Sigmoid colon (tissue), 7 donors: ENCODE measurements around the gene ARHGAP15. TPM values are rescaled to one million over a fixed set of nuclear protein-coding genes. Genes with fewer than 3 reads are reported as not detected.

ENCODE experiments used
- DNase-seq: peaks from one replicate; pipeline ENCODE4 v3.0.0-alpha.2; 2019
- H3K27ac ChIP-seq, 4 donors: fragments of 200-600 bp; sonication (generic); one replicate each; pipeline ENCODE4 v1.5.1; 2016 to 2019; ENCODE audit warnings: mild to moderate bottlenecking in 1 of 4
- H3K27me3 ChIP-seq, 3 donors: fragments of 200-600 bp; sonication (generic); one replicate each; pipeline ENCODE4 v1.5.1; 2019; ENCODE audit warnings: mild to moderate bottlenecking in 1 of 3
- H3K36me3 ChIP-seq, 4 donors: fragments of 200-600 bp; sonication (generic); one replicate each; pipeline ENCODE4 v1.5.1; 2016 to 2019
- H3K4me1 ChIP-seq, 4 donors: fragments of 200-600 bp; sonication (generic); one replicate each; pipeline ENCODE4 v1.5.1; 2017 to 2019
- H3K4me3 ChIP-seq, 4 donors: fragments of 200-600 bp; sonication (generic); one replicate each; pipeline ENCODE4 v1.5.1; 2017 to 2019; ENCODE audit warnings: mild to moderate bottlenecking in 2 of 4, moderate library complexity in 1 of 4
- H3K9me3 ChIP-seq, 4 donors: fragments of 200-600 bp in 3 of 4; sonication (generic) in 3 of 4; one replicate each; pipeline versions ENCODE4 v1.5.1 to v1.6.1; 2013 to 2019
- EP300 ChIP-seq, 4 donors: sonication (generic); formaldehyde crosslinking; IDR thresholded peaks; one replicate each; pipeline ENCODE4 v1.6.1; 2017; ENCODE audit warnings: antibody characterized with exemption in 4 of 4
- POLR2A ChIP-seq, 2 donors: fragments of 450-650 bp; IDR thresholded peaks; one replicate each; pipeline ENCODE4 v1.6.1; 2016; ENCODE audit warnings: antibody characterized with exemption in 2 of 2, mild to moderate bottlenecking in 2 of 2, moderate library complexity in 2 of 2
- POLR2AphosphoS5 ChIP-seq, 4 donors: sonication (generic); formaldehyde crosslinking; IDR thresholded peaks; one replicate each; pipeline ENCODE4 v1.6.1; 2017; ENCODE audit warnings: antibody characterized with exemption in 4 of 4
- WGBS, 2 donors: extraction: QIAGEN DNeasy Blood & Tissue Kit; methylation state at CpG; one replicate each; pipeline ENCODE4 v1.1.7; 2013; 5-methylcytosine and 5-hydroxymethylcytosine counted together
- intact Hi-C: fragments of 100-400 bp; cut with DNase I; formaldehyde crosslinking; loops from one replicate; pipeline ENCODE4 v1.15.1; 2023
- polyA plus RNA-seq, 3 donors: library from polyadenylated mRNA; stranded (reverse); fragments of 200-250 nt; gene quantifications; one replicate each; pipeline ENCODE4 v1.2.3, GENCODE V29; 2013
- total RNA-seq, 4 donors: library from RNA; depleted of rRNA; stranded (reverse); fragments of >200 nt; gene quantifications; one replicate each; pipeline ENCODE4 v1.1.0, GENCODE V29; 2016
- TF ChIP-seq, protein P1 (sequence below), 4 experiments: fragments of 450-650 bp in 3 of 4; fragments of 200-600 bp in 1 of 4; IDR thresholded peaks; one replicate each; pipeline ENCODE4 v1.5.1; 2016 to 2019; ENCODE audit warnings: antibody characterized with exemption in 4 of 4, mild to moderate bottlenecking in 3 of 4, moderate library complexity in 2 of 4
- donor health status: healthy with polysubstance abuse.
- donor health status: Bipolar disorder and iron deficiency.
- donor health status: healthy.

ARHGAP15 gene
- total and polyA plus RNA-seq, 7 donors, result 3.7 to 16.4 (median 6.0) TPM

DNA sequence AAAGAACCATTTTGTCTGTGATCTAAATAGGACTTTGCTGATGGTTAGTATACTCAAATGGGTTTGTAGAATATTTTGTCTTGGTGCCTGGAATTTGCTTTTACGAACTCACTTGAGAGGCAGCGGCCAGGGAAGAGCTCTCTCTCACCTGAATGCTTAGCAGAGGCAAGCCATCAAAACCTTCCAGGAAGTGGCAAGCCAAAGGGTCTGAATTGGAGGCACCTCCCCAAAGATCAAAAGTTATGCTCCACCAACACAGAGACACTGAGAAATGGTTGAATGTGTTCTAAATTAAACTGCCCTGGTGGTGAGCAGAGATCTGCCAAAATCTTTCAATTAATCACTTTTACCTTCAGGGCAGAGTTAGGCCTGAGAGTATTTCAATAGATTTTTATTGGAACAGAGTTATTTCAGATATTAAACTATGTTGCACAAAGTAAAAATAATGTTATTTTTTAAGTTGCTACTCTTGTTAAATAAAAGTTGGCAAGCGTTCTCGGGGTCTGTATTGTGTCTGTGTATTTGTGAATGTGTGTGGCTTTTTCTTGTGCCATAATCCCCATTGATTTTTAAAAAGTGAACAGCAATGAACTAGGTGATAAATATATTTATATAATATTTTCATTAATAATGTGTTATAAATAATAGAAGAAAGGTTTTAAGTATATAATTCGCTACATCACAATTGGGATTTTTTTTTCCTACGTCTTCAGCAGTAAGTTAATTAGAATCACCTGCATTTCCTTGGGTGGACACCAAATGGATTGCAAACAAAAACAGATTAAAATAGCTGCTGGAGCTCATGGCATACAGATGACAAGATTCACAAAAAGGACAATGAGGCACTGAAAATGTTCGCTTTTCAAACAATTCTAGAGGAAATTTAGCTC is 416.1 kb downstream of the ARHGAP15 start:
- WGBS, 2 donors, result 81 to 87% methylated on average over 7 of the region's 7 CpGs
- no peak for TF ChIP-seq EP300 (IDR thresholded peaks at IDR 0.05)
- no peak for TF ChIP-seq POLR2AphosphoS5 (IDR thresholded peaks at IDR 0.05)
- TF ChIP-seq, protein P1, sequence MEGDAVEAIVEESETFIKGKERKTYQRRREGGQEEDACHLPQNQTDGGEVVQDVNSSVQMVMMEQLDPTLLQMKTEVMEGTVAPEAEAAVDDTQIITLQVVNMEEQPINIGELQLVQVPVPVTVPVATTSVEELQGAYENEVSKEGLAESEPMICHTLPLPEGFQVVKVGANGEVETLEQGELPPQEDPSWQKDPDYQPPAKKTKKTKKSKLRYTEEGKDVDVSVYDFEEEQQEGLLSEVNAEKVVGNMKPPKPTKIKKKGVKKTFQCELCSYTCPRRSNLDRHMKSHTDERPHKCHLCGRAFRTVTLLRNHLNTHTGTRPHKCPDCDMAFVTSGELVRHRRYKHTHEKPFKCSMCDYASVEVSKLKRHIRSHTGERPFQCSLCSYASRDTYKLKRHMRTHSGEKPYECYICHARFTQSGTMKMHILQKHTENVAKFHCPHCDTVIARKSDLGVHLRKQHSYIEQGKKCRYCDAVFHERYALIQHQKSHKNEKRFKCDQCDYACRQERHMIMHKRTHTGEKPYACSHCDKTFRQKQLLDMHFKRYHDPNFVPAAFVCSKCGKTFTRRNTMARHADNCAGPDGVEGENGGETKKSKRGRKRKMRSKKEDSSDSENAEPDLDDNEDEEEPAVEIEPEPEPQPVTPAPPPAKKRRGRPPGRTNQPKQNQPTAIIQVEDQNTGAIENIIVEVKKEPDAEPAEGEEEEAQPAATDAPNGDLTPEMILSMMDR (IDR thresholded peaks at IDR 0.05), result no peak
- TF ChIP-seq POLR2A (IDR thresholded peaks at IDR 0.05), result no peak
- Histone ChIP-seq H3K4me1 (no peaks in the 10 kb centered on the region), H3K27ac (no peak overlapping the region), H3K9me3 (no peaks in the 10 kb centered on the region), H3K4me3 (no peak overlapping the region), H3K27me3 (no peaks in the 10 kb centered on the region), H3K36me3 (no peaks in the 10 kb centered on the region)
- intact Hi-C loops, result no loop called here
- no peak for DNase-seq

DNA sequence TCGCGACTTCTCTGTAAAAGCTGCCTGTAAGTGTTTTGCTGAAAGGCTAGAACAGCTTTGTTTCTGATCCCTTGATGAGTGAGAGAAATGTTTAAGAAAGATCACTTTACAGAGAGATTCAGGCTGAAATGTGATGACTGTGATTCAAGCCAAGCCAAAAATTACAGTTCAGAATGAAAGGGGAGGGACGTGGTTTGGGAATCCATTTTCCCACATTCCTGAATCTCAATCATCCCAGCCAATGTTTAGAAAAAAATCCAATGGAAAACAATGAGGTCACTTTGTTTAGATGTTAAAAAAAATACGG is 416.7 kb downstream of the ARHGAP15 start:
- no peaks in the 10 kb centered on the region for H3K4me1 ChIP-seq
- no peak overlapping the region for H3K4me3 ChIP-seq
- TF ChIP-seq POLR2A (IDR thresholded peaks at IDR 0.05) (no peak), POLR2AphosphoS5 (IDR thresholded peaks at IDR 0.05) (no peak), EP300 (IDR thresholded peaks at IDR 0.05) (no peak)
- TF ChIP-seq, protein P1 (IDR thresholded peaks at IDR 0.05), result no peak
- DNase-seq, result no peak
- WGBS, 2 donors, result 68 to 81% methylated on average over 4 of the region's 4 CpGs
- no peaks in the 10 kb centered on the region for H3K27me3 ChIP-seq
- intact Hi-C loops, result no loop called here
- H3K36me3 ChIP-seq, result no peaks in the 10 kb centered on the region
- no peaks in the 10 kb centered on the region for H3K9me3 ChIP-seq
- H3K27ac ChIP-seq, result no peak overlapping the region

DNA sequence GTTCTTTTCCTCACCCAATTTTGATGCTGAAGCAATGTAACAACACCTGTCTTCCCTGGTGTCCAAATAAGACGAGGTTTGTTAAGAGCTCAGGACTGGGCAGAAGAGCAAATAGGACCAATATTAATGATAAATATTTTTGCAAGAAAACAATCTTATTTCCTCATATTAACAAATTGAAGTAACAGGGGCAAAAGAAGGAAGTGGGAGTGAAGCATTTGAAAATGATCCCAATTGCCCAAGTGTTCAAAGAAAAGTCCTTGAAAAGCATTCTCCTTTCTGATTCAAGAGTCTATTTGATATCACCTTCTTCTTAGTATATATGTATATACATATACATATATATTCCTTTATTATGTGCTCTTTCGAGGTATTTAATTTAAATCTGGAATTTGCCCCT is 418.8 kb downstream of the ARHGAP15 start:
- H3K27me3 ChIP-seq, result no peaks in the 10 kb centered on the region
- intact Hi-C loops, result no loop called here

DNA sequence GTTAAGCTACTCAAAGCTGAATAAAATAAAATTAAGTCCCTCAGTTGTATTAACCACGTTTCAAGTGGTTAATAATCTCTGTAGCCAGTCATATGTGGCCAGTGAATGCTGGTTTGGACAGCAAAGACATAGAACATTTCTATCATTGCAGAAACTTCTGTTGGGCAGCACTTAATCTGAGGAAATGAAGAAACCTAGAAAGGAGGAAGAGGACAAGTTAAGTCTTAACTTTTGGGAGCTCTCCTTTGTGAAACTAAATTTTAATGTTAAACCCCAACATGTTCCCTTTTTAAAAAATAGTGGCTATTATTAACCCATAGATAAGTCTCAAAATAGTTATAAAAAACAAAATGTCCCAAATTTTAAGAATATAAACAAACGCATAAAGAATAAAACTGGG is 421.3 kb downstream of the ARHGAP15 start:
- no peaks in the 10 kb centered on the region for H3K36me3 ChIP-seq
- WGBS, 2 donors, result 50 to 76% methylated on average over 2 of the region's 2 CpGs
- intact Hi-C loops, result no loop called here
- H3K27me3 ChIP-seq, result no peaks in the 10 kb centered on the region
- no peak overlapping the region for H3K4me3 ChIP-seq
- no peaks in the 10 kb centered on the region for H3K9me3 ChIP-seq
- no peak for DNase-seq
- no peaks in the 10 kb centered on the region for H3K4me1 ChIP-seq
- no peak for TF ChIP-seq POLR2A (IDR thresholded peaks at IDR 0.05)
- no peak for TF ChIP-seq POLR2AphosphoS5 (IDR thresholded peaks at IDR 0.05)
- TF ChIP-seq EP300 (IDR thresholded peaks at IDR 0.05), result no peak
- TF ChIP-seq, protein P1 (IDR thresholded peaks at IDR 0.05), result no peak
- no peak overlapping the region for H3K27ac ChIP-seq

More for the DNA sequence above, 418.8 kb downstream of the ARHGAP15 start:
- Histone ChIP-seq H3K9me3 (no peaks in the 10 kb centered on the region), H3K27ac (no peak overlapping the region), H3K36me3 (no peaks in the 10 kb centered on the region), H3K4me3 (no peak overlapping the region), H3K4me1 (no peaks in the 10 kb centered on the region)
- no peak for DNase-seq
- 37 to 69% methylated on average over 2 of the region's 2 CpGs for WGBS, 2 donors
- TF ChIP-seq POLR2A (IDR thresholded peaks at IDR 0.05), result no peak
- TF ChIP-seq, protein P1 (IDR thresholded peaks at IDR 0.05), result no peak
- no peak for TF ChIP-seq EP300 (IDR thresholded peaks at IDR 0.05)
- no peak for TF ChIP-seq POLR2AphosphoS5 (IDR thresholded peaks at IDR 0.05)
